Tibial nerve (tissue), 4 donors: ENCODE results near the gene ANAPC16.

ENCODE experiments used
- CTCF ChIP-seq, 5 experiments: fragments of 200-600 bp in 3 of 5; fragments of 450-650 bp in 2 of 5; sonication (generic) in 3 of 5; IDR thresholded peaks; one replicate each; pipeline ENCODE4 v1.5.1; 2016 to 2019; ENCODE audit warnings: antibody characterized with exemption in 5 of 5, mild to moderate bottlenecking in 3 of 5, moderate library complexity in 2 of 5
- EP300 ChIP-seq, 2 donors: sonication (generic); formaldehyde crosslinking; IDR thresholded peaks; one replicate each; pipeline ENCODE4 v1.6.1; 2017; ENCODE audit warnings: antibody characterized with exemption in 2 of 2, mild to moderate bottlenecking in 1 of 2
- POLR2A ChIP-seq, 2 donors: fragments of 450-650 bp; IDR thresholded peaks; one replicate each; pipeline ENCODE4 v1.6.1; 2017; ENCODE audit warnings: antibody characterized with exemption in 2 of 2, mild to moderate bottlenecking in 2 of 2, moderate library complexity in 2 of 2

DNA sequence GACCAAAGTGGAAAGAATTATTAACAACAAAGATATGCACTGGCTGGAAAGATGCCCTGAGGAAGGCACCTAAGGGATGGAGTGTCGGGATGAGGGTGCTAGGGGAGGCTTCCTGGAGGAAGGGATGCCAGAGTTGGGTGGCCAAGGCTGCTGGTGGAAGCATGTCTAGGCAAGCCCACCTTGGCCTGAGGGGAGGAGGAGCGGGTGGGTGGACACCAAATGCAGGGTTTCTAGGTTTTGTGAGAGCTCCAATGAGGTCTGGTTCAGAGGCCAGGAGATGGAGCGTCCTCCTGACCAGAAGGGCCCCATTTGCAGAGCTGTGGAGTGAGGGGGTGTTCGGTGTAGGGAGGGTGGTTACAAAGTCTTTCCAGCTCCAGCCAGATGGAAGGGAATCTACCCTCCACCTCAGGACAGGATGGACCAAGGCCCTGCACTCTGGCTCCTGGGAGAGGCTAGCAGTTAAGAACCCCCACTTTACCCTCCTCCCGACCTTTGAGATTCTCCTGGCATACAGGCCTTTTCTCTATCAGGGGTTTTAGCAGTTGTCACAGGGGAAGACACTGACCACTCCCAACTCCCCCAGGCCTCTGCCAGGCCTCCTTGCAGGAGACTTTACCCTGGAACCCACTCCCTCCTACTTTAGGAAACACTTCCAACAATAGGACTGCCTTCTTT lies 54.9 kb downstream of the ANAPC16 start:
- TF ChIP-seq CTCF (IDR thresholded peaks at IDR 0.05): no peak
- no peak for TF ChIP-seq POLR2A (IDR thresholded peaks at IDR 0.05)
- TF ChIP-seq EP300 (IDR thresholded peaks at IDR 0.05): no peak
